ENCODE results near the gene THAP12. TPM values are rescaled to one million over a fixed set of nuclear protein-coding genes. Genes with fewer than 3 reads are reported as not detected.

The THAP12 gene
- total RNA-seq, 4 donors from 2014 or later = 35.4 to 59.9 (median 42.7) TPM

GRCh38 chr11:76310832-76311595 lies 69.9 kb downstream of the THAP12 start:
- ATAC-seq (ENCODE audit: low FRiP score) (no peak), DNase-seq (ENCODE audit: low spot score) (no peak)
- TF ChIP-seq CTCF (IDR thresholded peaks at IDR 0.05) = no peak

- DNase-seq (ENCODE audit: low spot score) = no peak
- ATAC-seq (ENCODE audit: low FRiP score) = no peak
- TF ChIP-seq CTCF (IDR thresholded peaks at IDR 0.05) = no peak
These were observed 72.8 kb downstream of the THAP12 start for GRCh38 chr11:76307978-76308747.

- no peak for TF ChIP-seq CTCF (IDR thresholded peaks at IDR 0.05)
- DNase-seq (ENCODE audit: low spot score) = no peak
- peak; percentile 45 for ATAC-seq (ENCODE audit: low FRiP score)
These were observed 73.5 kb downstream of the THAP12 start for GRCh38 chr11:76307396-76307795.

- DNase-seq (ENCODE audit: low spot score) = no peak
- no peak for ATAC-seq (ENCODE audit: low FRiP score)
- no peak for TF ChIP-seq CTCF (IDR thresholded peaks at IDR 0.05)
These were observed 77.5 kb downstream of the THAP12 start for GRCh38 chr11:76303399-76303798.

GRCh38 chr11:76302996-76303395 lies 77.9 kb downstream of the THAP12 start:
- ATAC-seq (ENCODE audit: low FRiP score) (no peak), DNase-seq (ENCODE audit: low spot score) (no peak)
- TF ChIP-seq CTCF (IDR thresholded peaks at IDR 0.05) = no peak

Small RNA genes within 50 kb of the gene (small RNA-seq; reads per million reads assigned to genes)
- not detected for gene RF00019

Other genes with a start within 250 kb of the THAP12 start
- 100 to 1,000 TPM in 1 of 4 donors, 10 to 100 TPM in 3; 20.4 to 137 (median 39.1) TPM for gene WNT11, start 174.6 kb downstream of the THAP12 start, total RNA-seq
- 1 to 10 TPM in 3 of 4 donors, under 1 TPM in 1; 0.96 to 2.0 (median 1.4) TPM for gene GVQW3, start 191 bp upstream of the THAP12 start, total RNA-seq
- gene EMSY, start 63.9 kb upstream of the THAP12 start, total RNA-seq = 10 to 100 TPM; 12.8 to 59.3 (median 20.6) TPM